Measurements from ENCODE around the gene C10orf67. TPM values are rescaled to one million over a fixed set of nuclear protein-coding genes. Genes with fewer than 3 reads are reported as not detected.
"Not testable (repeated sequence)": the region's sequence is repeated elsewhere in the genome, so short reads cannot be mapped to it uniquely, and the experiment has no call there.

The C10orf67 gene
- total and polyA plus RNA-seq, 9 donors, result 0.04 to 0.37 (median 0.20) TPM; not detected in 1

GRCh38 chr10:23310404-23310803 lies 34.2 kb downstream of the C10orf67 start:
- Histone ChIP-seq H3K4me3 (ENCODE audit: low read length) (no peak overlapping the region), H3K4me1 (ENCODE audit: control insufficient read depth, insufficient read depth, low read length) (peaks cover 2% of the 10 kb centered on the region), H3K27ac (ENCODE audit: low read length) (no peak overlapping the region), H3K27me3 (ENCODE audit: control insufficient read depth, insufficient read depth, low read length) (no peaks in the 10 kb centered on the region), H3K9me3 (replicated peaks; ENCODE audit: control insufficient read depth, low read depth, low read length) (no peaks in the 10 kb centered on the region), H3K36me3 (ENCODE audit: control insufficient read depth, insufficient read depth, low read length) (no peaks in the 10 kb centered on the region)
- DNase-seq, result no peak
- no CpG with 5 or more reads among the region's 1 CpG for WGBS (ENCODE audit: insufficient coverage)

GRCh38 chr10:23299961-23300360 lies 44.6 kb downstream of the C10orf67 start:
- not testable (repeated sequence) for H3K27ac ChIP-seq (ENCODE audit: low read length); DNase-seq; H3K4me3 ChIP-seq (ENCODE audit: low read length); H3K4me1 ChIP-seq (ENCODE audit: control insufficient read depth, insufficient read depth, low read length); H3K36me3 ChIP-seq (ENCODE audit: control insufficient read depth, insufficient read depth, low read length); H3K27me3 ChIP-seq (ENCODE audit: control insufficient read depth, insufficient read depth, low read length); H3K9me3 ChIP-seq (replicated peaks; ENCODE audit: control insufficient read depth, low read depth, low read length)
- WGBS (ENCODE audit: insufficient coverage), result 82% methylated on average over 4 of the region's 7 CpGs

DNA sequence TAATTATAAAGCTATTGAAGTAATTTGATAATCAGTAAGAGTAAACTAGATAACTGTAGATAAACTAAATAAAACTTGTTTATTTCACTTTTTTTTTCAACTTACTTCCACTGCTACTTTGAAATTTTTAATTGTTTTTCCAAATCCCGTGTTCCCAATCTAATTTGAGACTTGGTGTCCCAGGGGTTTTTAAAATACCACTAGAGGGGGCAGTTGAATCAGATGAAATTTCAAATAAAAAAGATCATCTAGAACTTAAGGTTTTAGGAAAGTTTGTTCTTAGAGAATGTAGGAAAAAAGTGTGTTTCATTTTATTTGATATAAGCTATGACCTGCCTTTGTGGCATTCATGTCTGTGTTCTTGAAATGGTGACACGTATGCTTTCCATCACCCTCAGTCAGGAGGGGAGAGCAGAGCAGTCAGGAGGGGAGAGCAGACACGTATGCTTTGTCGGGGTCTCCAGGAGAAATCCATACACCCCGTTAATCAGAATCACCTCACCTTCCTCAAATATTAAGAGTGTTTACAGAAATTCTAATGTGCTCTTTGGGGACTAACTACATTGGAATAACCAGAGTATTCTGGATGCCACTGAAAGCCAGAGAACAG lies 49.9 kb downstream of the C10orf67 start:
- Histone ChIP-seq H3K4me3 (ENCODE audit: low read length) (no peak overlapping the region), H3K36me3 (ENCODE audit: control insufficient read depth, insufficient read depth, low read length) (no peaks in the 10 kb centered on the region), H3K4me1 (ENCODE audit: control insufficient read depth, insufficient read depth, low read length) (no peaks in the 10 kb centered on the region), H3K27ac (ENCODE audit: low read length) (no peak overlapping the region), H3K9me3 (replicated peaks; ENCODE audit: control insufficient read depth, low read depth, low read length) (no peaks in the 10 kb centered on the region), H3K27me3 (ENCODE audit: control insufficient read depth, insufficient read depth, low read length) (peaks cover 8% of the 10 kb centered on the region)
- no CpG with 5 or more reads among the region's 5 CpGs for WGBS (ENCODE audit: insufficient coverage)
- DNase-seq, result no peak

- Histone ChIP-seq H3K9me3 (replicated peaks; ENCODE audit: control insufficient read depth, low read depth, low read length) (no peaks in the 10 kb centered on the region), H3K4me3 (ENCODE audit: low read length) (no peak overlapping the region), H3K27me3 (ENCODE audit: control insufficient read depth, insufficient read depth, low read length) (peaks cover 8% of the 10 kb centered on the region), H3K36me3 (ENCODE audit: control insufficient read depth, insufficient read depth, low read length) (no peaks in the 10 kb centered on the region), H3K27ac (ENCODE audit: low read length) (no peak overlapping the region), H3K4me1 (ENCODE audit: control insufficient read depth, insufficient read depth, low read length) (no peaks in the 10 kb centered on the region)
- DNase-seq, result no peak
- WGBS (ENCODE audit: insufficient coverage), result no CpG with 5 or more reads among the region's 4 CpGs
Observed at GRCh38 chr10:23293973-23294590, 50.5 kb downstream of the C10orf67 start.

DNA sequence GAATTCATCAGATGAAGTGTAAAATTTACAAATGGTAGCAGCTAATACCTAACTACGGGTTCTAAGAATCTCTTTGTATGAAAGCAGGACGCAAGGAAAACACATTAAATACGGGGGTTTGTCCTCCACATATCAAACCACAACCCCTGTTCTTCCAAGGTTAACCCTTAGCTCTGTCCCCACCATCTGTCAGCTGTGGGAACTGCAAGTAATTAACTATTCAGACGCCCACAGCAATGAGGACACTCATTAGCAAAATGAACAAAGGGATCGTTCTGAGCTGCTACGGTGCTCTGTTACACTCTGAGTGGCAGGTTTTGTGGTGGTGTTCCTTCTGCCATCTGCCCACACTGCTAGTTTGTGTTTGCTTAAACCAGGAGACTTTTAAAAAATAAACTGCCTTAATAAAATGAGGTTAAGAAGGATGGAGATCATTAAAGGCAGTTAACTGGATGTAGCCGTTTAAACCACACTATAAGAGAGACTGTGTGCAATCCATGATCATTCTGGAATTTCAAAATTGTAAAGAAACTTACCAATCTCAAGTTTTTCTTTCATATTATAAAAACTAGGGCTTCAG lies 51.4 kb downstream of the C10orf67 start:
- WGBS (ENCODE audit: insufficient coverage), result 10% methylated on average over 6 of the region's 7 CpGs
- peaks cover 8% of the 10 kb centered on the region for H3K27me3 ChIP-seq (ENCODE audit: control insufficient read depth, insufficient read depth, low read length)
- H3K4me3 ChIP-seq (ENCODE audit: low read length), result no peak overlapping the region
- H3K9me3 ChIP-seq (replicated peaks; ENCODE audit: control insufficient read depth, low read depth, low read length), result no peaks in the 10 kb centered on the region
- H3K36me3 ChIP-seq (ENCODE audit: control insufficient read depth, insufficient read depth, low read length), result no peaks in the 10 kb centered on the region
- no peak overlapping the region for H3K27ac ChIP-seq (ENCODE audit: low read length)
- no peaks in the 10 kb centered on the region for H3K4me1 ChIP-seq (ENCODE audit: control insufficient read depth, insufficient read depth, low read length)
- DNase-seq, result peak; percentile 21

DNA sequence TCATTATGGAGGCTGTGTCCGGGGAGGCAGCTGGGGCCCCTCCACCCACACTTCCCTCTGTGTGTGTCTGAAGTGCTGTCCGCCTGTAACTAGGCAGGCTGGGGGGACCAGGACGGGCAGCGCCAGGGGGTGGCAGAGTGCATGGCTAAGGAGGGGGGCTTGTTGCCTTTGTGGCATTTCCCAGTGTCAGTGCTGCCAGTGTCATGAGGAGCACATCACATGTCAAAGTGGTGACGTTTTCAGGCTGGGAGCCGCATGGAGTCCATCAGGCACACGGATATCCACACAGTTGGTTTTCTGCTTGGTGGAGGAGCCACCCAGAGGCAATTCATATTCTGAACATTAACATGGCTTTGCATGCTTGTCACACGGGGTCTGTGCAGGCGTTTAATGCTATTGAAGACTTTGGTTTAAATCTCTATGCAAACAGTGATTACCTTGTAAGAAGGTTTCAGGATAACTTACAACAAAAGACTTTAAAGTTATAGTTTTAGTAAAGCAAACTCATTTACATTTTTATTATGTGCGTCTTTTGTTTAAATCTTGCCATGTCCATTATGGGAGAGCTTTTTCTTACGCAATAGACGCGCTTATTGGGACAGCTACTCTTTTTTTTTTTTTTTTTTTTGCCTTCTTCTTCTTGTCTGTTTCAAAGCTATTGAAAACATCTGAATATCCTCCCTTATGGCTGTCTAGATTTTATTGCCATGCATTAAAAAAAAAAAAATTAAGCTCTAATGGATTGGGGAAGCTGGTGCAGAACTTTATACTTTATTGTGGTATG lies 52.9 kb downstream of the C10orf67 start:
- no peaks in the 10 kb centered on the region for H3K36me3 ChIP-seq (ENCODE audit: control insufficient read depth, insufficient read depth, low read length)
- no peaks in the 10 kb centered on the region for H3K4me1 ChIP-seq (ENCODE audit: control insufficient read depth, insufficient read depth, low read length)
- H3K4me3 ChIP-seq (ENCODE audit: low read length), result no peak overlapping the region
- H3K9me3 ChIP-seq (replicated peaks; ENCODE audit: control insufficient read depth, low read depth, low read length), result no peaks in the 10 kb centered on the region
- peak; percentile 5 for DNase-seq
- 8% methylated on average over 2 of the region's 13 CpGs for WGBS (ENCODE audit: insufficient coverage)
- no peak overlapping the region for H3K27ac ChIP-seq (ENCODE audit: low read length)
- peaks cover 8% of the 10 kb centered on the region for H3K27me3 ChIP-seq (ENCODE audit: control insufficient read depth, insufficient read depth, low read length)

GRCh38 chr10:23284674-23285335 lies 59.8 kb downstream of the C10orf67 start:
- Histone ChIP-seq H3K4me1 (ENCODE audit: control insufficient read depth, insufficient read depth, low read length) (no peaks in the 10 kb centered on the region), H3K9me3 (replicated peaks; ENCODE audit: control insufficient read depth, low read depth, low read length) (no peaks in the 10 kb centered on the region), H3K4me3 (ENCODE audit: low read length) (no peak overlapping the region), H3K27me3 (ENCODE audit: control insufficient read depth, insufficient read depth, low read length) (peaks cover 4% of the 10 kb centered on the region), H3K27ac (ENCODE audit: low read length) (no peak overlapping the region), H3K36me3 (ENCODE audit: control insufficient read depth, insufficient read depth, low read length) (no peaks in the 10 kb centered on the region)
- no CpG with 5 or more reads among the region's 2 CpGs for WGBS (ENCODE audit: insufficient coverage)
- no peak for DNase-seq

DNA sequence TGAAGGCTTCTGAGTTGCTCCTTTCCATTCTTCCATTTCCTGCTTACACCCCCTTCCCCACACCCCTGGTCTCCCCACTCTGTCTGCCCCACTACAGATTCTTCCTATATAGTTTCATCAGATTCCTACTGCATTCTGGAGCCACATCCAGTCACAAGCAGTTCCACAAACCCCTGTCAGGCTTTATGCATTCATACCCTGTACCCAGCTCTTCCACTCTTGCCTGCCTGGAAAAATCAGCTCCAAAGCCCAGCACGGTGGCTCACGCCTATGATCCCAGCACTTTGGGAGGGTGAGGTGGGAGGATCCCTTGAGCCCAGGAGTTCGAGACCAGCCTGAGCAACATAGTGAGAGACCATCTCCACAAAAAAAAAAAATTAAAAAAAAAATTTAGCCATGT lies 60.4 kb downstream of the C10orf67 start:
- WGBS (ENCODE audit: insufficient coverage), result no CpG with 5 or more reads among the region's 3 CpGs
- no peak overlapping the region for H3K27ac ChIP-seq (ENCODE audit: low read length)

DNA sequence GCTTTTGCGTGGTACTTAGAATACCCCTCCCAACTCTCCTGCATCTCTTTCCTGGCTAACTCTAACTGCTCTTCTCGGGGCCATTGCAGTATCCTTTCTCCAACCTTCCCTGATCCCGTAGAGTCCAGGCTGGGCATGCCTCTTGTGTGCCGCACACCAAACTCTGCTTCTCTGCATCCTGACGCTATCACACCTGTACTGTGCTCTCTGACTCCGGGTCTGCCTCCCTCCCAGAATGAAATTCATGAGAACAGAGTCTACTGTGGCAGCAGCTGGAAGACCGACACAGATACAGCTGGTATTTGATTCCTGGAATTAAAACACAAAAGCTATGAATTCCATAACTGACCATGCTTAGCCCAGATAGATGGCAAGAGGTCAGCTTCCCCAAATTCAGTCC lies 60.9 kb downstream of the C10orf67 start:
- H3K36me3 ChIP-seq (ENCODE audit: control insufficient read depth, insufficient read depth, low read length), result no peaks in the 10 kb centered on the region
- H3K9me3 ChIP-seq (replicated peaks; ENCODE audit: control insufficient read depth, low read depth, low read length), result no peaks in the 10 kb centered on the region
- H3K27ac ChIP-seq (ENCODE audit: low read length), result no peak overlapping the region
- WGBS (ENCODE audit: insufficient coverage), result 52% methylated on average over 5 of the region's 7 CpGs
- H3K27me3 ChIP-seq (ENCODE audit: control insufficient read depth, insufficient read depth, low read length), result peaks cover 4% of the 10 kb centered on the region
- H3K4me3 ChIP-seq (ENCODE audit: low read length), result no peak overlapping the region
- no peaks in the 10 kb centered on the region for H3K4me1 ChIP-seq (ENCODE audit: control insufficient read depth, insufficient read depth, low read length)
- DNase-seq, result no peak

More for the DNA sequence above, 60.4 kb downstream of the C10orf67 start:
- DNase-seq, result no peak
- Histone ChIP-seq H3K4me1 (ENCODE audit: control insufficient read depth, insufficient read depth, low read length) (no peaks in the 10 kb centered on the region), H3K36me3 (ENCODE audit: control insufficient read depth, insufficient read depth, low read length) (no peaks in the 10 kb centered on the region), H3K9me3 (replicated peaks; ENCODE audit: control insufficient read depth, low read depth, low read length) (no peaks in the 10 kb centered on the region), H3K4me3 (ENCODE audit: low read length) (no peak overlapping the region), H3K27me3 (ENCODE audit: control insufficient read depth, insufficient read depth, low read length) (peaks cover 4% of the 10 kb centered on the region)

DNA sequence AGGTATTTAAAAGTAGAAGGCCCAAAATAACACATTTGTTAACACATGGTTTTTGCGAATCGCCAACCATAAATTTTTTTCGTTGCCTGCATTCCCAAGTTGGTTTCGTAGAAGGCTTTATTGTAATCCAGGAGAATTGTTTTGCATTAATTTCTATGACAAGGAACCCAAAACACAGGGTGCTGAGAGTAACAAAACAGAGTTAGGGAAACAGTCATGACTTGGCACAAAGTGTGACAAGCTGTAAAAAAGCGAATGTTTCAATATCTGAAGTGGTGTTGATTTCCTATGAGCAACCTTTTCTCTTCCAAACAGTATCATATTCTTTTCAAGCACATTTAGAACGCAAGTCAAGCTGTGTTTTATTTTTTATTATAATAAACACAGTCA lies 63.6 kb downstream of the C10orf67 start:
- no peaks in the 10 kb centered on the region for H3K9me3 ChIP-seq (replicated peaks; ENCODE audit: control insufficient read depth, low read depth, low read length)
- no peaks in the 10 kb centered on the region for H3K36me3 ChIP-seq (ENCODE audit: control insufficient read depth, insufficient read depth, low read length)
- H3K27ac ChIP-seq (ENCODE audit: low read length), result no peak overlapping the region
- H3K4me3 ChIP-seq (ENCODE audit: low read length), result no peak overlapping the region
- WGBS (ENCODE audit: insufficient coverage), result 60% methylated on average over 1 of the region's 6 CpGs
- no peaks in the 10 kb centered on the region for H3K4me1 ChIP-seq (ENCODE audit: control insufficient read depth, insufficient read depth, low read length)
- DNase-seq, result no peak
- peaks cover 4% of the 10 kb centered on the region for H3K27me3 ChIP-seq (ENCODE audit: control insufficient read depth, insufficient read depth, low read length)
